HEK293T (cell line): Measurements from ENCODE around the gene STIP1.

Source experiments
- ARNT ChIP-seq: fragments of 450-650 bp; IDR thresholded peaks from 2 replicates; pipeline ENCODE4 v1.6.1; 2017; ENCODE audit warnings: mild to moderate bottlenecking
- BHLHE40 ChIP-seq: fragments of 450-650 bp; IDR thresholded peaks from 2 replicates; pipeline ENCODE4 v1.6.1; 2016; ENCODE audit warnings: mild to moderate bottlenecking, moderate library complexity, borderline replicate concordance
- CTBP1 ChIP-seq: fragments of 450-650 bp; IDR thresholded peaks from 2 replicates; pipeline ENCODE4 v1.6.1; 2016; ENCODE audit warnings: borderline replicate concordance
- ELF4 ChIP-seq: fragments of 450-650 bp; IDR thresholded peaks from 2 replicates; pipeline ENCODE4 v1.6.1; 2017; ENCODE audit warnings: antibody characterized with exemption
- FOXA1 ChIP-seq: fragments of 450-650 bp; IDR thresholded peaks from 2 replicates; pipeline ENCODE4 v1.6.1; 2016; ENCODE audit warnings: mild to moderate bottlenecking
- FOXK2 ChIP-seq: fragments of 450-650 bp; IDR thresholded peaks from 2 replicates; pipeline ENCODE4 v1.6.1; 2016; ENCODE audit warnings: mild to moderate bottlenecking
- FOXM1 ChIP-seq: fragments of 450-650 bp; IDR thresholded peaks from 2 replicates; pipeline ENCODE4 v1.6.1; 2017; ENCODE audit warnings: mild to moderate bottlenecking, borderline replicate concordance
- NFRKB ChIP-seq: fragments of 450-650 bp; IDR thresholded peaks from 2 replicates; pipeline ENCODE4 v1.6.1; 2016; ENCODE audit warnings: mild to moderate bottlenecking, moderate library complexity
- PKNOX1 ChIP-seq: fragments of 450-650 bp; IDR thresholded peaks from 2 replicates; pipeline ENCODE4 v1.6.1; 2016
- SP1 ChIP-seq: fragments of 450-650 bp; IDR thresholded peaks from 2 replicates; pipeline ENCODE4 v1.6.1; 2017
- SUZ12 ChIP-seq: fragments of 450-650 bp; IDR thresholded peaks from 2 replicates; pipeline ENCODE4 v1.6.1; 2016; ENCODE audit warnings: mild to moderate bottlenecking

- TF ChIP-seq FOXM1 = no peak
- no peak for TF ChIP-seq FOXA1
- TF ChIP-seq SUZ12 = no peak
- no peak for TF ChIP-seq PKNOX1
- TF ChIP-seq SP1 = no peak
- TF ChIP-seq NFRKB = no peak
- no peak for TF ChIP-seq ELF4
- no peak for TF ChIP-seq FOXK2
- no peak for TF ChIP-seq BHLHE40
- TF ChIP-seq ARNT = no peak
- no peak for TF ChIP-seq CTBP1
These were observed 58.1 kb downstream of the STIP1 start for GRCh38 chr11:64244107-64244506.
